ENCODE results near the gene THAP3. TPM values are rescaled to one million over a fixed set of nuclear protein-coding genes. Genes with fewer than 3 reads are reported as not detected.

THAP3 gene
- total RNA-seq, 4 donors from 2014 or later = 13.8 to 34.6 (median 25.0) TPM

DNA sequence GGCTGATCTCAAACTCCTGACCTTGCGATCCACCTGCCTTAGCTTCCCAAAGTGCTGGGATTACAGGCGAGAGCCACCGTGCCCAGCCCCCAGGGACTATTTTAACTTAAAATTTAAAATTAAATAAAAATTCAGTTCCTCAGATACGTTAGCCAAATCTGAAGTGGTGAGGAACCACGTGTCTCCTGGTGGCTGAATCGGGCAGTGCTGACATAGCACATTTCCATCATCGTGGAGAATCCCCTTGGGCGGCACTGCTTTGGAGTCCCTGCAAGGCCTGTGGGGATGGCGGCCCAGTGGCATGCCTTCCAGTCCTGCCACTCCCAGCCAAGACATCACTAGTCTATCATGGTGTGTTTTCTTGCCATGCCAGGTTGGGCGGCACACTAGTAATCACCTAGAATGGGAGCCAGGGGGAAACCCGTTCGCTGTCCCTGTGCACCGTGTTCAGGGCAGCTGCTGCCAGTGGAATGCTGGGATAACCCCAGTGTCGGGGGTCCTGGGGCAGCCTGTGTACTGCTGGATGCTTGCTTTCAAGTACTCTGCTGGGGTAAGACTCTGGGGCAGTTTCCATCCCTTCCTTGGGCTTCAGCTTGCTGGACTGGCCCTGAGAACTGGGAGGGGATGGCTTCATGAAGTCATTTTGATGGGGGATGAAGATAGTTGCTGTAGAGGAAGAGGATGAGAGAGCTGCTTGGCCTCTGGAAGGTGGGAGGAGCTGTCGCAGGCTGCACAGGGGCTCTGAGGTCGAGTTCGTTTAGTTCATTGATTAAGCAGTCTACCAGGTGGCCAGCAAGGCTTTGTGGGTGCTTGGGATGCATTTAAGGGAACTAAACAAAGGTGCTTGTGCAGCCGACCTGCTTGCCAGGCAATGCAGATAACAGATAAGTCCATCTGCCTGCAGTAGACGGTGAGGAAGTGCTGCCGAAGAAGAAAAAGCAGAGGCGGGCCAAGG is 40.3 kb upstream of the THAP3 start:
- no peak for DNase-seq (ENCODE audit: extremely low spot score)
- Histone ChIP-seq H3K9me3 (no peaks in the 10 kb centered on the region), H3K4me3 (no peak overlapping the region), H3K27me3 (no peaks in the 10 kb centered on the region), H3K27ac (replicated peaks in 1 of 4) (no peak overlapping the region), H3K36me3 (peaks cover 10 to 29% (median 23%) of the 10 kb centered on the region in 4 donors), H3K4me1 (peaks cover 55 to 78% (median 65%) of the 10 kb centered on the region in 4 donors)
- TF ChIP-seq, protein P1, sequence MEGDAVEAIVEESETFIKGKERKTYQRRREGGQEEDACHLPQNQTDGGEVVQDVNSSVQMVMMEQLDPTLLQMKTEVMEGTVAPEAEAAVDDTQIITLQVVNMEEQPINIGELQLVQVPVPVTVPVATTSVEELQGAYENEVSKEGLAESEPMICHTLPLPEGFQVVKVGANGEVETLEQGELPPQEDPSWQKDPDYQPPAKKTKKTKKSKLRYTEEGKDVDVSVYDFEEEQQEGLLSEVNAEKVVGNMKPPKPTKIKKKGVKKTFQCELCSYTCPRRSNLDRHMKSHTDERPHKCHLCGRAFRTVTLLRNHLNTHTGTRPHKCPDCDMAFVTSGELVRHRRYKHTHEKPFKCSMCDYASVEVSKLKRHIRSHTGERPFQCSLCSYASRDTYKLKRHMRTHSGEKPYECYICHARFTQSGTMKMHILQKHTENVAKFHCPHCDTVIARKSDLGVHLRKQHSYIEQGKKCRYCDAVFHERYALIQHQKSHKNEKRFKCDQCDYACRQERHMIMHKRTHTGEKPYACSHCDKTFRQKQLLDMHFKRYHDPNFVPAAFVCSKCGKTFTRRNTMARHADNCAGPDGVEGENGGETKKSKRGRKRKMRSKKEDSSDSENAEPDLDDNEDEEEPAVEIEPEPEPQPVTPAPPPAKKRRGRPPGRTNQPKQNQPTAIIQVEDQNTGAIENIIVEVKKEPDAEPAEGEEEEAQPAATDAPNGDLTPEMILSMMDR (IDR thresholded peaks at IDR 0.05) = peak in 1 of 3 experiments; percentile 25
- TF ChIP-seq EP300 (IDR thresholded peaks at IDR 0.05) (no peak), POLR2A (IDR thresholded peaks at IDR 0.05; ENCODE audit: low read depth) (no peak), POLR2AphosphoS5 (IDR thresholded peaks at IDR 0.05) (no peak)
- intact Hi-C loops (cut with DNase I) = no loop called here
- WGBS = 78% methylated on average over 20 of the region's 21 CpGs

DNA sequence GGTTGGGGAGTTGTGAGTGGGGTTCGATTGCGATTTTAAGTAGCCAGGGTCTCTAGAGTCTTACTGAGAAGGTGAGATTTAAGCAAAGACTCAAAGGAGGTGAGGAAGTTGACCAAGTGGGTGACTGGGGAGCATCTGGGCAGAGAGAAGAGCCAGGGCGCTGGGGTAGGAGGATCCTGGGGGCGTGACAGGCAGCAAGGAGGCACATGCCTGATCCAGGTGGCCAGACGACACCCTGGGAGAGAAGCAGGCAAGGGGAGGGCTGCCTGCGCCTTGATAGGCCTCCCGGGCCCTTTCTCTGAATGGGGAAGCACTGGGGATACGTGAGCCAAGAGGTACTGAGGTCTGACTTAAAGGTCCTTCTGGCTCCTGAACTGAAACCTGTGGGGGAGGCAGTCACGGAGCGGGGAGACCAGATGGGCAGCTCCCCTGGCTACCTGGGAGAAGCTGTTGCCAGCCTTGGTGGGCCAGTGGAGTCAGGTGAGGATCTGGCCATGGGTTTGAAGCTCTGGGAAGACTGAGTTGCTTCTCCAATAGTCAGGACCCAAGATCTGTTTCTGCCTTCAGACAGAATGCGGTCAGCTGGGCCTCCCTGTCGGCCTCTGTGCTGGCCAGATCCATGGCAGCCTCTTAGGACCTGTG is 39.5 kb upstream of the THAP3 start:
- no peaks in the 10 kb centered on the region for H3K9me3 ChIP-seq
- H3K4me3 ChIP-seq = no peak overlapping the region
- H3K4me1 ChIP-seq = peaks cover 58 to 79% (median 66%) of the 10 kb centered on the region in 4 donors
- 77% methylated on average over 7 of the region's 12 CpGs for WGBS
- peaks cover 15 to 37% (median 31%) of the 10 kb centered on the region in 4 donors for H3K36me3 ChIP-seq
- intact Hi-C loops (cut with DNase I) = no loop called here
- no peak for DNase-seq (ENCODE audit: extremely low spot score)
- no peak for TF ChIP-seq EP300 (IDR thresholded peaks at IDR 0.05)
- TF ChIP-seq POLR2AphosphoS5 (IDR thresholded peaks at IDR 0.05) = no peak
- no peak for TF ChIP-seq POLR2A (IDR thresholded peaks at IDR 0.05; ENCODE audit: low read depth)
- TF ChIP-seq, protein P1 (IDR thresholded peaks at IDR 0.05) = peak in 1 of 3 experiments; percentile 39
- no peaks in the 10 kb centered on the region for H3K27me3 ChIP-seq
- H3K27ac ChIP-seq (replicated peaks in 1 of 4) = no peak overlapping the region

DNA sequence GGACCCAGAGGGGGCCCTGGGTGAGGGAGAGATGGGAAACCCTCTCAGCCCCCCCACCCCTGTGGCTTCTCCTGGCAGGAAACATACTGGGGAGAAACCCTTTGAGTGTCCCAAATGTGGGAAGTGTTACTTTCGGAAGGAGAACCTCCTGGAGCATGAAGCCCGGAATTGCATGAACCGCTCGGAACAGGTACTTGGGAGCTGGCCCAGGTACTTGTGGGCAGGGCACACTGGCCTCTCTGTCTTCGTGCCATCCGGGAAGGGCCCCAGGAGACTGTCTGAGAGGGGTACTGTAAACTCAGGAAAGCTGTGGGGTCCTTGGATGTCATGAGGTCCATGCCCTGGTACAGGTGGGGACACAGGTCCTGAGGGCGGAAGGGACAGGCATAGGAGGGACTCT is 38.8 kb upstream of the THAP3 start:
- peak overlapping the region; percentile 50 to 65 (median 54) for H3K27ac ChIP-seq (replicated peaks in 1 of 4)
- no peaks in the 10 kb centered on the region for H3K9me3 ChIP-seq
- H3K4me3 ChIP-seq = no peak overlapping the region
- TF ChIP-seq POLR2A (IDR thresholded peaks at IDR 0.05; ENCODE audit: low read depth) (no peak), POLR2AphosphoS5 (IDR thresholded peaks at IDR 0.05) (no peak), EP300 (IDR thresholded peaks at IDR 0.05) (no peak)
- TF ChIP-seq, protein P1 (IDR thresholded peaks at IDR 0.05) = no peak
- H3K27me3 ChIP-seq = no peaks in the 10 kb centered on the region
- intact Hi-C loops (cut with DNase I) = no loop called here
- peaks cover 52 to 77% (median 60%) of the 10 kb centered on the region in 4 donors for H3K4me1 ChIP-seq
- WGBS = 92% methylated on average over 5 of the region's 7 CpGs
- no peak for DNase-seq (ENCODE audit: extremely low spot score)
- peaks cover 20 to 43% (median 37%) of the 10 kb centered on the region in 4 donors for H3K36me3 ChIP-seq

DNA sequence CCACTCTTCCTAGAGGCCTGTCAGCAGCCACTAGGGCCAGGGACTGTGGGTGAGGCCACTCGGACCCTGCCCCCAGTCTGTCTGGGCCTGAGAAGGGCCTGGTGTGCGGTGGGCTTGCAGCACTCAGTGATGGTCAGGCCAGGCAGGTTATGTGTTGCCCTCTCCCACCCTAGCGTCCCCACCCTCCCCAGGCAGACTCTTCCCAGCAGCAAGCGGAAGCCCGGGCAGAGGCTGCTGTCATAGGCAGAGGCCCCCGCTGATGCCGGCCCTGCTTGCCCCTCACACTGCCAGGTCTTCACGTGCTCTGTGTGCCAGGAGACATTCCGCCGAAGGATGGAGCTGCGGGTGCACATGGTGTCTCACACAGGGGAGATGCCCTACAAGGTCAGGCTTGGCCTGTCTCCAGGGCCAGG is 38.3 kb upstream of the THAP3 start:
- DNase-seq (ENCODE audit: extremely low spot score) = no peak
- peak overlapping the region; percentile 50 to 65 (median 54) for H3K27ac ChIP-seq (replicated peaks in 1 of 4)
- 72% methylated on average over 6 of the region's 11 CpGs for WGBS
- peaks cover 20 to 49% (median 42%) of the 10 kb centered on the region in 4 donors for H3K36me3 ChIP-seq
- no peaks in the 10 kb centered on the region for H3K9me3 ChIP-seq
- peaks cover 52 to 77% (median 60%) of the 10 kb centered on the region in 4 donors for H3K4me1 ChIP-seq
- no peak overlapping the region for H3K4me3 ChIP-seq
- no peak for TF ChIP-seq POLR2AphosphoS5 (IDR thresholded peaks at IDR 0.05)
- TF ChIP-seq, protein P1 (IDR thresholded peaks at IDR 0.05) = no peak
- no peak for TF ChIP-seq EP300 (IDR thresholded peaks at IDR 0.05)
- no peak for TF ChIP-seq POLR2A (IDR thresholded peaks at IDR 0.05; ENCODE audit: low read depth)
- H3K27me3 ChIP-seq = no peaks in the 10 kb centered on the region
- intact Hi-C loops (cut with DNase I) = no loop called here

Measured in esophagus muscularis mucosa (tissue), 4 donors.